IPS DF 6.9 (cell line): ENCODE measurements around the gene RBM4.

Experiments
- DNase-seq: peaks from one replicate; pipeline ENCODE4 v3.0.0-alpha.2; 2013; ENCODE audit warnings: low read depth, low spot score
- H3K27ac ChIP-seq: one replicate; pipeline ENCODE4 v1.5.1; 2013; ENCODE audit warnings: low read length, control low read depth
- H3K27me3 ChIP-seq: 2 replicates; pipeline ENCODE4 v1.6.1; 2013; ENCODE audit warnings: mild to moderate bottlenecking, low read length; ENCODE audit not compliant: control insufficient read depth, insufficient read depth
- H3K36me3 ChIP-seq: 2 replicates; pipeline ENCODE4 v1.6.1; 2013; ENCODE audit warnings: low read length; ENCODE audit not compliant: control insufficient read depth, insufficient read depth
- H3K4me1 ChIP-seq: 2 replicates; pipeline ENCODE4 v1.6.1; 2013; ENCODE audit warnings: low read length; ENCODE audit not compliant: control insufficient read depth, insufficient read depth
- H3K4me3 ChIP-seq: 2 replicates; pipeline ENCODE4 v1.5.1; 2013; ENCODE audit warnings: mild to moderate bottlenecking, low read length
- H3K9me3 ChIP-seq: 2 replicates; pipeline ENCODE4 v1.6.1; 2013; ENCODE audit warnings: low read length, inconsistent platforms; ENCODE audit not compliant: control insufficient read depth, insufficient read depth
- WGBS: extraction: QIAGEN DNeasy Blood & Tissue Kit; methylation state at CpG from one replicate; pipeline ENCODE4 v1.1.7; 2013; ENCODE audit warnings: mixed read lengths, missing lambda C conversion rate; ENCODE audit not compliant: insufficient read length, insufficient coverage; 5-methylcytosine and 5-hydroxymethylcytosine counted together

The RBM4 gene

GRCh38 chr11:66652651-66653050 is 14.1 kb downstream of the RBM4 start:
- WGBS = no CpG with 5 or more reads among the region's 7 CpGs
- DNase-seq = no peak
- Histone ChIP-seq H3K36me3 (peaks cover 9% of the 10 kb centered on the region; the same call in 1 of the 2 replicates), H3K27me3 (no peaks in the 10 kb centered on the region), H3K4me3 (no peak overlapping the region), H3K27ac (no peak overlapping the region), H3K4me1 (no peaks in the 10 kb centered on the region), H3K9me3 (no peaks in the 10 kb centered on the region)

GRCh38 chr11:66653123-66653522 is 14.6 kb downstream of the RBM4 start:
- no peak overlapping the region for H3K4me3 ChIP-seq
- peaks cover 9% of the 10 kb centered on the region; the same call in 1 of the 2 replicates for H3K36me3 ChIP-seq
- H3K4me1 ChIP-seq = no peaks in the 10 kb centered on the region
- no peaks in the 10 kb centered on the region for H3K9me3 ChIP-seq
- WGBS = no CpG with 5 or more reads among the region's 6 CpGs
- no peaks in the 10 kb centered on the region for H3K27me3 ChIP-seq
- H3K27ac ChIP-seq = no peak overlapping the region
- DNase-seq = no peak

GRCh38 chr11:66659763-66660162 is 21.3 kb downstream of the RBM4 start:
- Histone ChIP-seq H3K27me3 (no peaks in the 10 kb centered on the region), H3K36me3 (peaks cover 2% of the 10 kb centered on the region; the same call in 1 of the 2 replicates), H3K4me3 (no peak overlapping the region), H3K9me3 (no peaks in the 10 kb centered on the region), H3K27ac (no peak overlapping the region), H3K4me1 (no peaks in the 10 kb centered on the region)
- no CpG with 5 or more reads among the region's 2 CpGs for WGBS
- no peak for DNase-seq

- Histone ChIP-seq H3K27me3 (no peaks in the 10 kb centered on the region), H3K36me3 (peaks cover 9% of the 10 kb centered on the region), H3K4me1 (no peaks in the 10 kb centered on the region), H3K4me3 (no peak overlapping the region), H3K9me3 (no peaks in the 10 kb centered on the region), H3K27ac (no peak overlapping the region)
- DNase-seq = no peak
- WGBS = no CpG with 5 or more reads among the region's 1 CpG
Observed at GRCh38 chr11:66663741-66664296, 25.3 kb downstream of the RBM4 start.

- Histone ChIP-seq H3K9me3 (no peaks in the 10 kb centered on the region), H3K27ac (no peak overlapping the region), H3K4me3 (no peak overlapping the region), H3K36me3 (peaks cover 11% of the 10 kb centered on the region), H3K4me1 (no peaks in the 10 kb centered on the region), H3K27me3 (no peaks in the 10 kb centered on the region)
- no peak for DNase-seq
- WGBS = no CpG with 5 or more reads among the region's 11 CpGs
Observed at GRCh38 chr11:66665369-66665768, 26.9 kb downstream of the RBM4 start.

- H3K27me3 ChIP-seq = no peaks in the 10 kb centered on the region
- H3K36me3 ChIP-seq = peaks cover 8% of the 10 kb centered on the region
- WGBS = no CpG with 5 or more reads among the region's 5 CpGs
- H3K9me3 ChIP-seq = no peaks in the 10 kb centered on the region
- H3K27ac ChIP-seq = no peak overlapping the region
- no peaks in the 10 kb centered on the region for H3K4me1 ChIP-seq
- no peak for DNase-seq
- H3K4me3 ChIP-seq = no peak overlapping the region
Observed at GRCh38 chr11:66670816-66671215, 32.3 kb downstream of the RBM4 start.

GRCh38 chr11:66674964-66675602 is 36.6 kb downstream of the RBM4 start:
- Histone ChIP-seq H3K27ac (no peak overlapping the region), H3K4me3 (no peak overlapping the region), H3K4me1 (peaks cover 5% of the 10 kb centered on the region; the same call in 1 of the 2 replicates), H3K9me3 (no peaks in the 10 kb centered on the region), H3K27me3 (no peaks in the 10 kb centered on the region), H3K36me3 (no peaks in the 10 kb centered on the region; the same call in 1 of the 2 replicates)
- WGBS = no CpG with 5 or more reads among the region's 2 CpGs
- no peak for DNase-seq

- Histone ChIP-seq H3K27me3 (no peaks in the 10 kb centered on the region), H3K4me3 (no peak overlapping the region), H3K9me3 (no peaks in the 10 kb centered on the region), H3K4me1 (peaks cover 5% of the 10 kb centered on the region; the same call in 1 of the 2 replicates), H3K27ac (no peak overlapping the region), H3K36me3 (no peaks in the 10 kb centered on the region)
- no CpG with 5 or more reads among the region's 16 CpGs for WGBS
- no peak for DNase-seq
Observed at GRCh38 chr11:66676282-66676919, 37.9 kb downstream of the RBM4 start.

GRCh38 chr11:66676931-66677598 is 38.6 kb downstream of the RBM4 start:
- Histone ChIP-seq H3K36me3 (no peaks in the 10 kb centered on the region), H3K9me3 (no peaks in the 10 kb centered on the region), H3K4me1 (peaks cover 5% of the 10 kb centered on the region; the same call in 1 of the 2 replicates), H3K4me3 (peak overlapping the region; percentile 57), H3K27me3 (no peaks in the 10 kb centered on the region), H3K27ac (no peak overlapping the region)
- DNase-seq = no peak
- no CpG with 5 or more reads among the region's 27 CpGs for WGBS

GRCh38 chr11:66677599-66678375 is 39.3 kb downstream of the RBM4 start, which contains the start of gene RBM4B:
TSS of gene RBM4B (minus strand) at chr11:66677887. CDS start at chr11:66677079, 808 bp downstream.
- Histone ChIP-seq H3K36me3 (no peaks in the 10 kb centered on the region), H3K9me3 (no peaks in the 10 kb centered on the region), H3K27ac (no peak within 1 kb of the TSS), H3K27me3 (no peaks in the 10 kb centered on the region), H3K4me3 (peak within 1 kb of the TSS; percentile 57), H3K4me1 (peaks cover 5% of the 10 kb centered on the region; the same call in 1 of the 2 replicates)
- WGBS = no CpG with 5 or more reads among the region's 61 CpGs
- peak; percentile 91 for DNase-seq
